Stimulated activated naive CD8-positive, alpha-beta T cell treated with anti-CD3 and anti-CD28 coated beads, Interleukin-15, Interleukin-2, amounts not matched to agents 100 U/mL and 50 U/mL, for 24 hours (primary cell): ENCODE results near the gene PRPF38A.

Source experiments
- ATAC-seq: fragments of 150-1000 bp; cut with Tn5 transposase; one replicate; pipeline ENCODE4 v1.10.0; 2021
- DNase-seq: peaks from one replicate; pipeline ENCODE4 v3.0.0; 2021

PRPF38A gene

GRCh38 chr1:52461821-52462220, 57.4 kb downstream of the PRPF38A start:
- DNase-seq (no peak), ATAC-seq (no peak)

- ATAC-seq, result no peak
- DNase-seq, result no peak
Measured at GRCh38 chr1:52463891-52464290, 59.5 kb downstream of the PRPF38A start.

GRCh38 chr1:52469108-52469507, 64.7 kb downstream of the PRPF38A start:
- ATAC-seq (no peak), DNase-seq (no peak)
